Glomerular endothelial cell (primary cell): ENCODE data around the gene SCART1. TPM values are rescaled to one million over a fixed set of nuclear protein-coding genes. Genes with fewer than 3 reads are reported as not detected.
"Not testable (repeated sequence)": the region's sequence is repeated elsewhere in the genome, so short reads cannot be mapped to it uniquely, and the experiment has no call there.

ENCODE experiments used
- DNase-seq: peaks from one replicate; pipeline ENCODE4 v3.0.0-alpha.2; 2011; ENCODE audit warnings: low read depth, low spot score; ENCODE audit errors: extremely low read depth
- total RNA-seq: library from RNA; depleted of rRNA; stranded (reverse); fragments of >200 nt; gene quantifications from 2 replicates; pipeline ENCODE4 v1.2.3, GENCODE V29; 2015

The SCART1 gene
- total RNA-seq, 1 donor from 2014 or later, result 1.3 TPM

DNA sequence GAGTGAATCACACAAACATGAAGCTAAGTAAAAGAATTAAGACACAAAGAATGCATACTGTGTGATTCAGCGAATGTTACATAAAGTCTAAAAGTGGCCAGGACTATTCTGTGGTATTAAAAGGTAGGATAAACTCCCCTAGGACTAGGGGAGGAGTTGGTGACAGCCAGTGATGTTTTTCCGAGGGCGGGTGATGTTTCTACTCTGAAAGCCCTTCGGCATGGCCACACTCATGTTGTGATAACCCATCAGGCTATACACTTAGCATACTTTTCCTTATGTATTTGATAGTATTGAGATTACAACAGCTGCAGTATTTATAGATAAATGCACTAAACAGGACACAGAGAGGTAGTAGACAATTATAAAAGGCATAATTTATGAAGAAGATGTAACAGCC lies 57.7 kb downstream of the SCART1 start:
- DNase-seq, result no peak

GRCh38 chr10:133511907-133512528 lies 58.3 kb downstream of the SCART1 start:
- no peak for DNase-seq

- no peak for DNase-seq
Measured at GRCh38 chr10:133515471-133515870, 61.7 kb downstream of the SCART1 start.

DNA sequence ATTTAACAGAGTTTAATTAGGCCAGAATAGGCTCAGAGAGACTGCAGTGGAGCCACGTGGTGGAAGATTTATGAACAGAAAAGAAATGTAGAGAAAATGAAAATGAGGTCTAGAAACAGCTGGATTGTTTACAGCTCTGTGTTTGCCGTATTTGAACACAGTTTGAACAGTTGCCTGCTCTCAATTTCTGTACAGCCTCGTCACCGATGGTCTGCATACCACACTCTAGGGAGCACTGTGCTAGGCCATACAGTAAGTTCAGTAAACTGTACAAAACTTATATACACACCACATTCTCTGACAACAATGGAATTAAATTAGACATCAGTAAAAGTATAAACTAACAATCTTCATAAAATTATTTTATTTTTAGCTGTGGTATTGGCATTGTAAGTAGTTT lies 62.3 kb downstream of the SCART1 start:
- no peak for DNase-seq

GRCh38 chr10:133518517-133518916 lies 64.8 kb downstream of the SCART1 start:
- not testable (repeated sequence) for DNase-seq

Other genes with a start within 250 kb of the SCART1 start
- not detected in 2 replicates for gene UTF1, start 223.7 kb upstream of the SCART1 start, total RNA-seq
- not detected in 2 replicates for gene VENTX, start 216.1 kb upstream of the SCART1 start, total RNA-seq
- gene ADAM8, start 177.1 kb upstream of the SCART1 start, total RNA-seq, result 1.5 and 3.1 TPM in 2 replicates
- gene TUBGCP2, start 145.1 kb upstream of the SCART1 start, total RNA-seq, result 55.0 and 60.3 TPM in 2 replicates
- 20.1 and 22.2 TPM in 2 replicates for gene ZNF511, start 145.0 kb upstream of the SCART1 start, total RNA-seq
- not detected in 2 replicates for gene CALY, start 117.0 kb upstream of the SCART1 start, total RNA-seq
- not detected in 2 replicates for gene PRAP1, start 106.6 kb upstream of the SCART1 start, total RNA-seq
- 18.7 and 54.1 TPM in 2 replicates for gene FUOM, start 95.9 kb upstream of the SCART1 start, total RNA-seq
- 105 and 158 TPM in 2 replicates for gene ECHS1, start 80.6 kb upstream of the SCART1 start, total RNA-seq
- 7.9 and 12.1 TPM in 2 replicates for gene PAOX, start 74.7 kb upstream of the SCART1 start, total RNA-seq
- 24.2 and 44.5 TPM in 2 replicates for gene MTG1, start 59.8 kb upstream of the SCART1 start, total RNA-seq
- 0.64 and 0.92 TPM in 2 replicates for gene SPRN, start 29.3 kb upstream of the SCART1 start, total RNA-seq
- gene CYP2E1, start 73.4 kb downstream of the SCART1 start, total RNA-seq, result 0.64 TPM in 1 of 2 replicates, not detected in the other
- gene SYCE1, start 111.6 kb downstream of the SCART1 start, total RNA-seq, result not detected in 2 replicates
- gene FRG2B, start 172.8 kb downstream of the SCART1 start, total RNA-seq, result not detected in 2 replicates